Measurements from ENCODE around the gene DCAF7. TPM values are rescaled to one million over a fixed set of nuclear protein-coding genes. Genes with fewer than 3 reads are reported as not detected.

The DCAF7 gene
- total RNA-seq, 1 donor from 2014 or later = 93.8 TPM

DNA sequence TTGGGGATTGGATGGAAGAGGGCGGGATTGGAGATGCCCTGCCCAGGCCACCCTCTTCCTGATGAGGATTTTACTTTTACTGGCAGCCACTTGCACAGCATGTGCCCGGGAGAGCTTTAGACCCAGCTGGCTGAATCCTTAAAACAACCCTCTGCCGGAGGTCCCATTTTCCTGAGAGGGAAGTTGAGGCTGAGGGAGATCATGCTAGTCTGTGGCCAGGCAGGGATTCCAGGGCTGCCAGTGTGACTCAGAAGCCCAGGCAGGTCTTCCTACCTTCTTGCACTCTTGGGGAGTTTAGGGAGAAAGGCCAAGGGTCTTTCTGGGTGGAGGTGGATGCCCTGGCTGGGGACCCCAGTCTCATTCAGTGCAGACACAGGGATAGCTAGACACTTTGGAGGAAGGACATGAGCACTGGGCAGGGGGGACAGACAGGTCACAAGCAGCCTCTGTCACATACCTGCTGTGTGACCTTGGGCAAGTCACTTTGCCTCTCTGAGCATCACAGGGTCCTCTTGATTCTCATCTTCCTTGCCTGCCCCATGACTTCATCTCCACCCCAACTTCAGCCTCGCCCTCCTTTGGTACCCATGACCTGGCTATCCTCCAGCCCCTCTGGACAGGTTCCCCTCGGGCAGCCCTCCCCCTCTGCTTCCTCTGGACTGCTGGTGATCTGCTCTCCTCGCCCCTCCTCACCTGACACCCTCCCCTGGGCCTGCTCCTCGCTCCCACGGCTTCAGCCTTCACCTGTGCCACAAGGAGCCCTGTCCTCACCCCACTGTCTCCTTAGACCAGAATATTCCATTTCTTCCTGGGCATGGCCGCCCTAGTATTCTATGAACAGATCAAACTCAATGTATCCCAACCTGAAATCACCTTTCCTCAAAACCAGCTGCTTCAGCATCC, 11.3 kb upstream of the DCAF7 start:
- no peak for ATAC-seq
- no peaks in the 10 kb centered on the region for H3K36me3 ChIP-seq
- no peak for DNase-seq
- peak overlapping the region; percentile 5 for H3K4me3 ChIP-seq
- intact Hi-C loops (cut with DNase I) = no loop called here
- H3K27ac ChIP-seq = no peak overlapping the region
- H3K4me1 ChIP-seq = peaks cover 8% of the 10 kb centered on the region
- H3K27me3 ChIP-seq (ENCODE audit: low read depth) = peaks cover 25% of the 10 kb centered on the region
- no peaks in the 10 kb centered on the region for H3K9me3 ChIP-seq
- TF ChIP-seq, protein P1, sequence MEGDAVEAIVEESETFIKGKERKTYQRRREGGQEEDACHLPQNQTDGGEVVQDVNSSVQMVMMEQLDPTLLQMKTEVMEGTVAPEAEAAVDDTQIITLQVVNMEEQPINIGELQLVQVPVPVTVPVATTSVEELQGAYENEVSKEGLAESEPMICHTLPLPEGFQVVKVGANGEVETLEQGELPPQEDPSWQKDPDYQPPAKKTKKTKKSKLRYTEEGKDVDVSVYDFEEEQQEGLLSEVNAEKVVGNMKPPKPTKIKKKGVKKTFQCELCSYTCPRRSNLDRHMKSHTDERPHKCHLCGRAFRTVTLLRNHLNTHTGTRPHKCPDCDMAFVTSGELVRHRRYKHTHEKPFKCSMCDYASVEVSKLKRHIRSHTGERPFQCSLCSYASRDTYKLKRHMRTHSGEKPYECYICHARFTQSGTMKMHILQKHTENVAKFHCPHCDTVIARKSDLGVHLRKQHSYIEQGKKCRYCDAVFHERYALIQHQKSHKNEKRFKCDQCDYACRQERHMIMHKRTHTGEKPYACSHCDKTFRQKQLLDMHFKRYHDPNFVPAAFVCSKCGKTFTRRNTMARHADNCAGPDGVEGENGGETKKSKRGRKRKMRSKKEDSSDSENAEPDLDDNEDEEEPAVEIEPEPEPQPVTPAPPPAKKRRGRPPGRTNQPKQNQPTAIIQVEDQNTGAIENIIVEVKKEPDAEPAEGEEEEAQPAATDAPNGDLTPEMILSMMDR (IDR thresholded peaks at IDR 0.05) = no peak

DNA sequence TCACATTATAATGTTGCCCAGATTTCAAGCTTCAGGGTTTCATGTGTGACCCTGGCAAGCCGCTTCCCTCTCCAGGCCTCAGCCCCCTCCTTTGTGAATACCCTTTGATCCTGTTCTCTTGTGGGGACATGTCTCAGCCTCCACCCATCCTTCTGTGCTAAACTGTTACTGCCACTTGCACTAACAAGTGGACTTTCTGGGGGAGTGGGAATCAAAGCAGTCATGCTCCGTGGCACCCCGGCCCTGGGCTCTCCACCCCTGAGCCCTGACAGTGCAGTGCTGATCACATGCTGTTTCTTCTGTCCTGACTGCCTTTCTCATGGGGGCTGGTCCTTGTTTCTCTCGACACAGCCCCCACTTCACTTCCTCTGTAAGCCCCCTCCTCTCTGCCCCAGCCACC, 9.7 kb upstream of the DCAF7 start:
- intact Hi-C loops (cut with DNase I) = no loop called here
- H3K9me3 ChIP-seq = no peaks in the 10 kb centered on the region
- H3K4me1 ChIP-seq = peaks cover 8% of the 10 kb centered on the region
- no peak overlapping the region for H3K4me3 ChIP-seq
- no peaks in the 10 kb centered on the region for H3K36me3 ChIP-seq
- H3K27ac ChIP-seq = no peak overlapping the region
- DNase-seq = no peak
- TF ChIP-seq, protein P1 (IDR thresholded peaks at IDR 0.05) = no peak
- no peak for ATAC-seq
- peaks cover 25% of the 10 kb centered on the region for H3K27me3 ChIP-seq (ENCODE audit: low read depth)

DNA sequence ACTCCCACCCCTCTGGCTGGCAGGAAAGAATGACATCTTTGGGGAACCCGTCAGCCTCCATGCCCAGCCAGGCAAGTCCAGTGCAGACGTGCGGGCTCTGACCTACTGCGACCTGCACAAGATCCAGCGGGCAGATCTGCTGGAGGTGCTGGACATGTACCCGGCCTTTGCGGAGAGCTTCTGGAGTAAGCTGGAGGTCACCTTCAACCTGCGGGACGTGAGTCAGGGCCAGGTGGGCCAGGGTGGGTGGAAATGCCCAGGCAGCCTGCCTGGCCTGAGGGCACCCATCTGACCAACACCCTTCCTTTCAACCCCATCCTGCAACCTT, 8.1 kb upstream of the DCAF7 start:
- ATAC-seq (no peak), DNase-seq (no peak)
- intact Hi-C loops (cut with DNase I) = no loop called here
- no peak overlapping the region for H3K27ac ChIP-seq
- H3K4me1 ChIP-seq = peaks cover 8% of the 10 kb centered on the region
- H3K27me3 ChIP-seq (ENCODE audit: low read depth) = peaks cover 25% of the 10 kb centered on the region
- H3K9me3 ChIP-seq = no peaks in the 10 kb centered on the region
- H3K36me3 ChIP-seq = no peaks in the 10 kb centered on the region
- TF ChIP-seq, protein P1 (IDR thresholded peaks at IDR 0.05) = no peak
- H3K4me3 ChIP-seq = no peak overlapping the region

DNA sequence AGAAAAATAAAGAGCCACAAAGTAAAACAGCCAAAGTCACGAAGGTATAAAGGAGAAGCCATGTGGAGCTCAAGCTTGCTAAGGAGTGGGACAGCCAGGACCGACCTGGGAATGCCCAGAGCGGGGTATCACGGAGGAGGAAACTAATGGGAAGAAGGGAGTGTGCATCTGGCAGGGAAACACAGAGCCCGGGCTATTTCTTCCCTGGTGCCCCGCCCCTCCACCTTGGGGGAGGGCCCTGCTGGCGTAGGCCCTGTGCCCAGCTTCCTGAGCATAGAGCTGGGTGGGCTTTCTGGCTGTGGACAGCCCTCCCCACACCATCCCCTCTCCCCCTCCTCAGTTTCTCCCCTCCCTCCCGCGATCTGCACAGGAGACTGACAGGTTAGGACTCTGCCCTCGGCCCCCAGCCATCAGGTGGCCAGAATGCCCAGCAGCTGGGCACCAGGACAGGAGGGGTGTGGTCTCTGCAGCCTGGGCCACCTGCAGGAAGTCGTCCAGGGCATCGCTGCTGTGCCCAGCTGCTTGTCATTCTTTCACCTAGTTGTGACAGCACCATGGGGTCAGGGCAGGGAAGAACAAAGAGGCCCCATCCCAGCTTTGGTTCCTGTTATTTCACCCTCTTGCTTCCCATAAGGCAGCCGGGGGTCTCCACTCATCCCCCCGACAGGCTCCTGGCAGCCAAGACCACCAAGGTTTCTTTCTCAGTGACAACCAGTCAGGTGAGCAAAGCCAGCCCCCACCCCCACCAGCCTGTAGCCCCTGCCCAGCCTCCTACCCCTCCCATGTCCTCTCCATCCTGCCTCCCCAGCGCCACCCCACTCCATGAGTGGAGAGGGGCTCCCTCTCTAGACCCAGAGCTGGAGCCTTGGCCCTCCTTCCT, 7.1 kb upstream of the DCAF7 start:
- ATAC-seq (no peak), DNase-seq (no peak)
- TF ChIP-seq, protein P1 (IDR thresholded peaks at IDR 0.05) = no peak
- intact Hi-C loops (cut with DNase I) = no loop called here
- Histone ChIP-seq H3K27ac (no peak overlapping the region), H3K4me3 (no peak overlapping the region), H3K36me3 (no peaks in the 10 kb centered on the region), H3K27me3 (ENCODE audit: low read depth) (peaks cover 18% of the 10 kb centered on the region), H3K9me3 (no peaks in the 10 kb centered on the region), H3K4me1 (peaks cover 4% of the 10 kb centered on the region)

DNA sequence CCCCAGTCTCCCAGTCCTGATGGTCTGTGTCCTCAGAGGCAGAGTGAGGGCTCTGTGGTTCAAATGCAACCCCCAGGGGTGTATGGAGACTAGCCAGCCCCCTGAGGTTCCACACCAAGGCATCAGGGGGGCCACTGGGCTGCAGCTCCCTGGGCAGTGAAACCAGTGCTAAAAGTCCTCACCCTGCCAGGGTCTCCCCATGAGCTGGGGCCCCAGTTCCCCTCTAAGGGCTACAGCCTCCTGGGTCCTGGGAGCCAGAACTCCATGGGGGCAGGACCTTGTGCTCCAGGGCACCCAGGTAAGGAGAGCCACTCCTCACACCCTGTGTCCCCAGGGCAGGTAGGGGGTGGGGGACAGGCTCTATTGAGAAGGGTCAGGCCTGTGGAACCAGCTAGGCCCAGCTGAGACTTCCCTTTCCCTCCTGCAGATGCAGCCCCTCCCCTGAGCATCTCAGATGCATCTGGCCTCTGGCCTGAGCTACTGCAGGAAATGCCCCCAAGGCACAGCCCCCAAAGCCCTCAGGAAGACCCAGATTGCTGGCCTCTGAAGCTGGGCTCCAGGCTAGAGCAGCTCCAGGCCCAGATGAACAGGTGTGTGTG, 6.4 kb upstream of the DCAF7 start:
- Histone ChIP-seq H3K27me3 (ENCODE audit: low read depth) (peaks cover 11% of the 10 kb centered on the region), H3K27ac (no peak overlapping the region), H3K4me3 (no peak overlapping the region), H3K9me3 (no peaks in the 10 kb centered on the region), H3K36me3 (no peaks in the 10 kb centered on the region), H3K4me1 (peaks cover under 1% of the 10 kb centered on the region)
- no peak for DNase-seq
- no peak for ATAC-seq
- TF ChIP-seq, protein P1 (IDR thresholded peaks at IDR 0.05) = no peak
- intact Hi-C loops (cut with DNase I) = no loop called here
